Type B pancreatic cell (in vitro differentiated cells): ENCODE data around the gene IL21R. TPM values are rescaled to one million over a fixed set of nuclear protein-coding genes. Genes with fewer than 3 reads are reported as not detected.

Experiments
- DNase-seq: peaks from one replicate; pipeline ENCODE4 v3.0.0; 2021; ENCODE audit warnings: mixed read lengths; ENCODE audit not compliant: unreplicated experiment; ENCODE audit errors: extremely low spot score
- H3K27ac Mint-ChIP-seq: 2 replicates; pipeline ENCODE4 v1.8.0; 2021; ENCODE audit warnings: mild to moderate bottlenecking, mixed read lengths
- H3K27me3 Mint-ChIP-seq: 2 replicates; pipeline ENCODE4 v1.8.0; 2021; ENCODE audit warnings: mixed read lengths
- H3K36me3 Mint-ChIP-seq: 2 replicates; pipeline ENCODE4 v1.8.0; 2021; ENCODE audit warnings: mixed read lengths
- H3K4me1 Mint-ChIP-seq: one replicate; pipeline ENCODE4 v1.8.0; 2021; ENCODE audit warnings: mixed read lengths; ENCODE audit not compliant: unreplicated experiment
- H3K4me3 Mint-ChIP-seq: 2 replicates; pipeline ENCODE4 v1.8.0; 2021; ENCODE audit warnings: mild to moderate bottlenecking, mixed read lengths
- H3K9me3 Mint-ChIP-seq: 2 replicates; pipeline ENCODE4 v1.8.0; 2021; ENCODE audit warnings: mixed read lengths
- CTCF ChIP-seq: fragments of 200-600 bp; sonication (generic); conservative IDR thresholded peaks from 2 replicates; pipeline ENCODE4 v1.5.0; 2021; ENCODE audit warnings: antibody characterized with exemption, mild to moderate bottlenecking
- total RNA-seq: library from RNA; stranded (reverse); gene quantifications from 2 replicates; pipeline ENCODE4 v1.2.1, GENCODE V29; 2021; ENCODE audit warnings: low replicate concordance

Gene IL21R
- total RNA-seq, 1 donor from 2014 or later = 0.29 TPM

- H3K4me1 Mint-ChIP-seq = no peaks in the 10 kb centered on the region
- H3K27me3 Mint-ChIP-seq = peaks cover 16% of the 10 kb centered on the region
- no peak for TF ChIP-seq CTCF
- no peak for DNase-seq
- no peaks in the 10 kb centered on the region for H3K36me3 Mint-ChIP-seq
- no peaks in the 10 kb centered on the region for H3K9me3 Mint-ChIP-seq
- H3K27ac Mint-ChIP-seq = no peak overlapping the region
- no peak overlapping the region for H3K4me3 Mint-ChIP-seq
Observed at GRCh38 chr16:27377666-27378485, 24.1 kb upstream of the IL21R start.

DNA sequence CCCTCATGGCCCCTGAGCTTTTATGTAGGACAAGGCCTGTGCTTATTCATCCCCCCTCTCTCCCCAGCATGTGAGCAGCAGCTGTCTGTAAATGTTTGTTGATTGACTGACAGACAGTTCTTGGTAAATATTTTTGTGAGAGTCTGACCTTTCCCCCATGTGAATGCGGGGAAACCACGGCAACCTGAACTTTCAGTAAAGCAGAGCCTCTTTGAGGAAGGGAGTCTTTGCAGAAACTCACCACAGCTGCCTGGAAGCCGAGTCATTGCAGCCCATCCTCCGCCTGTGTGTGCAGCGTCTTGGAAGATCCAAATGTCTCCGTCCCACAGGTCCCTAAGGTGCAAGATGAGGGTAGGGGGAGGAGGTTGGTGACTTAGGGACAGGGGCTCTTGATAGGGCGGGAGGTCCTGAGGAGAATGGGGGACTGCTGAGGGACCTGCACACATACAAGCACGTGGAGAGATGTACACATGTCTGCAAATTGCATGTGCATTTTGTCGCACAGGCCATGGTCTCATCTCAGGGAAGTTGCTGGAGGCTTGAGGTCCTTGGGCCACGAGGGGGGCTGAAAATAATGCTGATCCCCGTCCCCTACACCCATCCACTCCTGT lies 23.0 kb upstream of the IL21R start:
- H3K36me3 Mint-ChIP-seq = no peaks in the 10 kb centered on the region
- peaks cover 17% of the 10 kb centered on the region for H3K27me3 Mint-ChIP-seq
- no peak overlapping the region for H3K4me3 Mint-ChIP-seq
- H3K9me3 Mint-ChIP-seq = no peaks in the 10 kb centered on the region
- no peak for TF ChIP-seq CTCF
- no peaks in the 10 kb centered on the region for H3K4me1 Mint-ChIP-seq
- no peak for DNase-seq
- H3K27ac Mint-ChIP-seq = no peak overlapping the region

DNA sequence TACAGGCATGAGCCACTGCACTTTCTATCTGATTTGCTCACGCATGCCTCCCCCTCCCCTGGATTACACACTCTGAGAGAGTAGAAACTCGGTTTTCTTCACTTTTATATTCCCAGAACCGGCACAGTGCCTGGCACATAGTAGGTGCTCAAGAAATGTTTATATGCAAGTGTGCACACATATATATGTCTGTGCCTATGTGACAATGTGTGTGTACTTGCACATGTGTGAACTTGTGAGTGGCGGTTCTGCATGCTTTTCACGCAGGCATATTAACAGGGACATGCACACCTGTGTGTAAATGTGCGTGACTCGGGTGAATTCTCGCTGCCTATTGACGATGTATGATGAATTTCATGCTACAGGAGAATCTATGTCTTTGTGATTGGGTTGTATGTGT lies 22.1 kb upstream of the IL21R start:
- TF ChIP-seq CTCF = no peak
- Mint-ChIP-seq H3K27ac (no peak overlapping the region), H3K36me3 (no peaks in the 10 kb centered on the region), H3K4me1 (no peaks in the 10 kb centered on the region), H3K4me3 (no peak overlapping the region), H3K9me3 (peaks cover 9% of the 10 kb centered on the region), H3K27me3 (peaks cover 23% of the 10 kb centered on the region)
- no peak for DNase-seq

DNA sequence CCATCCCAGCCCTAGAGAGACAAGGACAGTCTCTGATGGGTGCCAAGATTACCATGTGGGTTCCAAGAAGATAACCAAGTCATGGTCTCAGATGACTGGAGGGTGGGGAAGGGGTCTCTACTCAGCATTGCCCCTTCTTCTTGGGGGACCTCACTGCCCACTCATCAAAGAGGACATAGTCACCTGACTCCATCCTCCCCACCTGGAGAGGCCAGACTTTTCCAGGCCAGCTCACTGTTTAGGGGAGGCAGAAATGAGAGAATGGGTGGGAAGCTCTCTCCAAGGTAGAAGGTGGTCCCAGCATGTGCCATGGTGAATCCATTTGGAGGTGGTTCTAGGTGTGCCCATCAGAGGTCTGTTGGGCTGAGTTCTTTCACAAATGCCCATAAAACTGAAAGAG lies 20.7 kb upstream of the IL21R start:
- Mint-ChIP-seq H3K9me3 (peaks cover 9% of the 10 kb centered on the region), H3K27ac (no peak overlapping the region), H3K27me3 (peaks cover 23% of the 10 kb centered on the region), H3K36me3 (no peaks in the 10 kb centered on the region), H3K4me1 (no peaks in the 10 kb centered on the region), H3K4me3 (no peak overlapping the region)
- TF ChIP-seq CTCF = no peak
- no peak for DNase-seq

- DNase-seq = no peak
- TF ChIP-seq CTCF = no peak
- H3K4me1 Mint-ChIP-seq = no peaks in the 10 kb centered on the region
- peaks cover 23% of the 10 kb centered on the region for H3K27me3 Mint-ChIP-seq
- H3K27ac Mint-ChIP-seq = no peak overlapping the region
- no peaks in the 10 kb centered on the region for H3K36me3 Mint-ChIP-seq
- no peak overlapping the region for H3K4me3 Mint-ChIP-seq
- peaks cover 9% of the 10 kb centered on the region for H3K9me3 Mint-ChIP-seq
Observed at GRCh38 chr16:27381974-27382855, 19.8 kb upstream of the IL21R start.
